Mononuclear cell (primary cell): ENCODE data around the gene TRIM74. TPM values are rescaled to one million over a fixed set of nuclear protein-coding genes. Genes with fewer than 3 reads are reported as not detected.
A peak's percentile ranks its signal among the peaks of the same experiment; 100 is the strongest.
"Not testable (repeated sequence)": the region's sequence is repeated elsewhere in the genome, so short reads cannot be mapped to it uniquely, and the experiment has no call there.

Source experiments
- H3K27me3 ChIP-seq: 2 replicates; pipeline ENCODE4 v1.6.0; 2011; ENCODE audit warnings: low read length, control low read depth; ENCODE audit not compliant: insufficient read depth
- H3K4me1 ChIP-seq: 2 replicates; pipeline ENCODE4 v1.5.1; 2011; ENCODE audit warnings: mild to moderate bottlenecking, low read length, control low read depth; ENCODE audit not compliant: insufficient read depth
- H3K4me3 ChIP-seq: 2 replicates; pipeline ENCODE4 v1.5.1; 2011; ENCODE audit warnings: mild to moderate bottlenecking, low read length, moderate library complexity
- H3K9me3 ChIP-seq: 2 replicates; pipeline ENCODE4 v1.5.1; 2011; ENCODE audit warnings: low read depth, mild to moderate bottlenecking, control low read depth, low read length
- total RNA-seq: library from RNA; depleted of rRNA; stranded (reverse); fragments of >200 nt; gene quantifications from one replicate; pipeline ENCODE4 v1.2.3, GENCODE V29; 2012

The TRIM74 gene
- total RNA-seq, 1 donor = 0.21 TPM

DNA sequence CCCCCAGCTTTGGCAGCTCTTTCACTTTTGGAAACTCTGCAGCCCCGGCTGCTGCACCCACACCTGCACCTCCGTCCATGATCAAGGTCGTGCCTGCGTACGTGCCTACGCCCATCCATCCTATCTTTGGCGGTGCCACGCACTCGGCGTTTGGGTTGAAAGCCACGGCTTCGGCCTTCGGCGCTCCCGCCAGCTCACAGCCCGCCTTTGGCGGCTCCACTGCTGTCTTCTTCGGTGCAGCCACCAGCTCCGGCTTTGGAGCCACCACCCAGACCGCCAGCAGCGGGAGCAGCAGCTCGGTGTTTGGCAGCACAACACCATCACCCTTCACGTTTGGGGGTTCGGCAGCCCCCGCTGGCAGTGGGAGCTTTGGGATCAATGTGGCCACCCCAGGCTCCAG is 26.3 kb downstream of the TRIM74 start:
- not testable (repeated sequence) for H3K27me3 ChIP-seq, H3K4me3 ChIP-seq, H3K9me3 ChIP-seq, H3K4me1 ChIP-seq

DNA sequence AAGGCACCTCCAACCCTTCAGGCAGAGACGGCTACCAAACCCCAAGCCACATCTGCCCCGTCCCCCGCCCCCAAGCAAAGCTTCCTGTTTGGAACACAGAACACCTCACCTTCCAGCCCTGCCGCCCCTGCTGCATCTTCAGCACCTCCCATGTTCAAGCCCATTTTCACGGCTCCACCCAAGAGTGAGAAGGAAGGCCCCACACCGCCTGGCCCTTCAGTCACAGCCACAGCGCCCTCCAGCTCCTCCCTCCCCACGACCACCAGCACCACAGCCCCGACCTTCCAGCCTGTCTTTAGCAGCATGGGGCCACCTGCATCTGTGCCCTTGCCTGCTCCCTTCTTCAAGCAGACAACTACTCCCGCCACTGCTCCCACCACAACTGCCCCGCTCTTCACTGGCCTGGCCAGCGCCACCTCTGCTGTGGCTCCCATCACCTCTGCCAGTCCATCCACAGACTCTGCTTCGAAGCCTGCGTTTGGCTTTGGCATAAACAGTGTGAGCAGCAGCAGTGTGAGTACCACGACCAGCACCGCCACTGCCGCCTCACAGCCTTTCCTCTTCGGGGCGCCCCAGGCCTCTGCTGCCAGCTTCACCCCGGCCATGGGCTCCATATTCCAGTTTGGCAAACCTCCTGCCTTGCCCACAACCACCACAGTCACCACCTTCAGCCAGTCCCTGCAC is 27.1 kb downstream of the TRIM74 start:
- H3K27me3 ChIP-seq = not testable (repeated sequence)
- peaks cover 10% of the 10 kb centered on the region for H3K4me1 ChIP-seq

DNA sequence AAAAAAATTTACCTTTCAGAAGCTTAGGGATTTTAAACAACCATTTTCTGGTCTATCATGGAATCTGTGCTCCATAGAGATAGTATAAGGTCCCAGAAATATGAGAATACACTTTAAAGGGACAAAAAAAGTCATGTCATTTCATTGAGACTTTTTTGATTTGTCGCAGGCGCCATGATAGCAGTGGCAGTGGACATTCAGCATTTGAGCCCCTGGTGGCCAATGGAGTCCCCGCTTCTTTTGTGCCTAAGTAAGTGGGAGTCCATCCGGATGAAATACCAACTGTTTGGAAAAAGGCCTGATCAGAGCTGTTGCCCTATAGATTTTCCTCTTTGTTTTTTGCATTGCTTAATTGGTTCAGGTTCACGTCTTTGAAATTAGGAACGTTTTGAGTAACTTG is 41.0 kb downstream of the TRIM74 start:
- not testable (repeated sequence) for H3K27me3 ChIP-seq, H3K4me3 ChIP-seq, H3K9me3 ChIP-seq
- H3K4me1 ChIP-seq = peaks cover 26% of the 10 kb centered on the region

More for the DNA sequence above, 27.1 kb downstream of the TRIM74 start:
- not testable (repeated sequence) for H3K4me3 ChIP-seq, H3K9me3 ChIP-seq

DNA sequence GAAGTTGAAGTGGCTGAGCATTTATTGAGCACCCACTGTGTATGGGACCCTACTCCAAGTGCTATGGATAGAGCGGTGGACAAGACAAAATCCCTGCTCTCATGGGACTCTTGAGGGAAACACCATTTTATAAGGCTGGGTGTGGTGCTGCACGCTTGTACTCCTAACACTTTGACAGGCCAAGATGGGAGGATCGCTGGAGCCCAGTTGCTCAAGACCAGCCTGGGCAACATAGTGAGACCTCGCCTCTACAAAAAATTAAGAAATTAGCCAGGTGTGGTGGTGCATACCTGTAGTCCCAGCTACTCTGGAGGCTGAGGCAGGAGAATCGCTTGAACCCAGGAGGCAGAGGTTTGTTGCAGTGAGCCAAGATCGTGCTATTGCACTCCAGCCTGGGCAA is 41.5 kb downstream of the TRIM74 start:
- H3K9me3 ChIP-seq, H3K27me3 ChIP-seq, H3K4me3 ChIP-seq: not testable (repeated sequence)
- peaks cover 26% of the 10 kb centered on the region for H3K4me1 ChIP-seq

DNA sequence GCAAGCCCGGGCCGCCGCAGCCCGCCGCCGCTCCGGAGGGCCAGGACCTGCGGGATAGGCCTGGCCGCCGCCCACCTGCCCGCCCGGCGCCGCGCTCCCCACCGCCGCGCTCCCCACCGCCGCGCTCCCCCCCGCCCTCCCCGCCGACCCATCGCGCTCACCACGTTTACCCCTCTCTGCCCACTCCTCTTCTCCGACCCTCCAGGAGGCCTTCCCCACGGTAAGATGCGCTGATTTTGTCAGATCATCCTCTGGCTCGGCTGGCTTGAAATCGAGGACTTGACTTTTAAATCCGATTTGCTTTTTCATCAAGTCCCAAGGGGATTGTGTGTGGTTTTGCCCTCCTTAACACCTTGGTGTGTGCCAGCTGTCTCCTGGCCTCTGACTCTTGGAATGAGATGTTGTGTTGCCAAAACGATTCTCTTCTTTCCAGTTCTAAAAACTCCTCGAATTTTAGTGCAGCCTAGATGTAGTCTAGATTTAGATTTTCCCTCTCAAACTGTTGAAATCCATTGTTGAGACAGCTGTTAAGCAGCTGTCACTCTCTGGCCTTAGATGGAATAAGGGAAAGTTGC is 43.6 kb downstream of the TRIM74 start:
- peak overlapping the region; percentile 91 for H3K4me3 ChIP-seq
- H3K27me3 ChIP-seq = no peaks in the 10 kb centered on the region
- peaks cover 26% of the 10 kb centered on the region for H3K4me1 ChIP-seq
- H3K9me3 ChIP-seq = no peaks in the 10 kb centered on the region

DNA sequence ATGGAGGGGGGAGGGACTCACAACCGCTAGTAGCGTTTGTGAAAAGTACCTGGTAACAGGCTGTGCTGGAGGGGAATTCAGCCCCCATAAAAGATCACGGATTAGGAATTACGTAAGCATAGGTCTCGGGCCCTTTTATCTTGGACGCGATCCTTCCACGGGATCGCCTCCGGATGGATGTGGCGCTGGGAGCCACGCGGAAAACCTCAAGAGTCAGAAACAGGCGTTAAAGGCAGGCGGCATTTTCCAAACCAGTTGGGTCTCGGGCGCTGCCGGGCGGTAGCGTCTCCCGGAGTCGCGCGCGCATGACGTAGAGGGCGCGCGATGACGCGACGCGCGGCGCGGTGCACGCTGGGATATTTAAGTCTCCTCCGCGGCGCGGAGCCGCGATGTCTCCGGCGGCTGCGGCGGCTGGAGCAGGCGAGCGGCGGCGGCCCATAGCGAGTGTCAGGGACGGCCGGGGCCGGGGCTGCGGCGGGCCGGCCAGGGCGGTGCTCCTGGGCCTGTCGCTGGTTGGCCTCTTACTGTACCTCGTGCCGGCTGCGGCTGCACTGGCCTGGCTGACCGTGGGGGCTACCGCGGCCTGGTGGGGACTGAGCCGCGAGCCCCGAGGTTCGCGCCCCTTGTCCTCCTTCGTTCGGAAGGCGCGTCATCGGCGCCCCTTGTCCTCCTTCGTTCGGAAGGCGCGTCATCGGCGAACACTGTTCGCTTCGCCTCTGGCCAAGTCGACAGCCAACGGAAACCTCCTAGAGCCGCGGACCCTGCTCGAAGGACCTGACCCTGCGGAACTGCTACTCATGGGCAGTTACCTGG is 44.3 kb downstream of the TRIM74 start, which contains the start of gene POM121:
Gene POM121 (plus strand): TSS at position 363 of the 813 bp plus-strand sequence. CDS start 27 bp downstream, at position 390.
- Histone ChIP-seq H3K27me3 (no peaks in the 10 kb centered on the region), H3K4me1 (peaks cover 26% of the 10 kb centered on the region), H3K9me3 (no peaks in the 10 kb centered on the region), H3K4me3 (peak within 1 kb of the TSS; percentile 91)

DNA sequence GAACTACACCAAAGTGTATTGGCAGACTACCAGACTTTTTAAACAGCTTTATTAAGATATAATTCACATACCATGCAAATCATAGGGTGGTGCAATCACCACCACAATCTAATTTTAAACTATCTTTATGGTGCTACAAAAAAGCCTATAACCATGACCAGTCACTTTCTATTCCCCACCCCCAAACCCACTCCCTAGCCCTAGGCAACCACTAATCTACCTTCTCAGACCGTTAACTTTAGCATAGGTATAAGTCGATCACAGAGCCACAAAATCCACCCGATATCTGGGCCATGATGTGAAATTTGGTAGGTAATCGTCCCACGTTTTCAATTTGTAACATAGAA is 44.9 kb downstream of the TRIM74 start:
- Histone ChIP-seq H3K9me3 (no peaks in the 10 kb centered on the region), H3K27me3 (no peaks in the 10 kb centered on the region), H3K4me3 (peak overlapping the region; percentile 91), H3K4me1 (peaks cover 26% of the 10 kb centered on the region)

DNA sequence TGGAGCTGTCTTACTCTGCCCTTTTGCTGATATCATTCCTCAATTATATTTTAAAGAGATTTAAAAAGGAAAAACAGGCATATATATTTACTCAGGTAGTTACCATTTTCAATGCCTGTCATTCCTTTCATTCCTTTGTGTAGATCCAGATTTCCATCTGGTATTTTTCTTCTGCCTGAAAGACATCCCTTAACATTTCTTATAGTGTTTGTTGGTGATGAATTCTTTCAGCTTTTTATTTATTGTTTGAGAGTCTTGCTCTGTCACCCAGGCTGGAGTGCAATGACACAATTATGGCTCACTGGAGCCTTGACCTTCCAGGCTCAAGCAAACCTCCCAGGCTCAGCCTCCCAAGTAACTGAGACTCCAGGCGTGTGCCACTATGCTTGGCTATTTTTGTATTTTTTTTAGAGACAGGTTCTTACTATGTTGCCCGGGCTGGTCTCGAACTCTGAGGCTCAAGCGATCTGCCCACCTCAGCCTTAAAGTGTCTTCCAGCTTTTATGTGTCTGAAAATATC is 50.0 kb downstream of the TRIM74 start:
- H3K4me1 ChIP-seq = peaks cover 6% of the 10 kb centered on the region
- no peak overlapping the region for H3K4me3 ChIP-seq
- no peaks in the 10 kb centered on the region for H3K27me3 ChIP-seq
- no peaks in the 10 kb centered on the region for H3K9me3 ChIP-seq

DNA sequence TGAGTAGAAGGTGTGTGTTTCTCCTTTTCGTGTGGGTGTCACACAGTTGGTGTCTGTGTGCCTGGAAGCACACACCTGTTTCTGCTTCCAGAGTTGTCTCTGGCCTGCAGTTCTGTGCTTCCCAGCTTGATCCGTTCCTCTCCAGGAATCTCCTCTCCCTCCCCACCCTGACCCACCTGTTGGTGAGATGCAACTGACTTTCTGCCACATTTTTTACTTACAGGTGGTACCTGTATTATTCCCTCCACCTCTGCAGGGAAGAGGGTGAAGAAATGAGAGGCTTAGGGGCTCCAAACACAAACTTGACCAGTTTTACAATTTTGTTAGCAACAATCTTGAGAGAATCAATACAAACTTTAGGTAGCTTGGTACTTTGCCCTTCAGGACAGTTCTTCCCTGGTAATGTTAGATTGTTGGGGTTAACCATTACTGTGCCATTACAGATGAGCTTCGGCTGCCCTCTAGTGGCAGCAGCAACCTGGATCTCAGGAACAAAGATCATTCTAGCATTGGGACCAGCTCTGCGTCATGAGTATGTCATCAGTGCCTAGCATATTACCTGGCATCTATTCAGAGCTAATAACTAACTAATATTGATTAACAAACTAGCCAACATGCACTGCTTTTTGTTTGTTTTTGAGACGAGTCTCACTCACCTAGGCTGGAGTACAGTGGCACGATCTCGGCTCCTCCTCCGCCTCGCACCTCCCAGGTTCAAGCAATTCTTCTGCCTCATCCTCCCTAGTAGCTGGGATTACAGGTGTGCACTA is 54.3 kb downstream of the TRIM74 start:
- peaks cover 11% of the 10 kb centered on the region for H3K4me1 ChIP-seq
- not testable (repeated sequence) for H3K4me3 ChIP-seq, H3K9me3 ChIP-seq, H3K27me3 ChIP-seq

DNA sequence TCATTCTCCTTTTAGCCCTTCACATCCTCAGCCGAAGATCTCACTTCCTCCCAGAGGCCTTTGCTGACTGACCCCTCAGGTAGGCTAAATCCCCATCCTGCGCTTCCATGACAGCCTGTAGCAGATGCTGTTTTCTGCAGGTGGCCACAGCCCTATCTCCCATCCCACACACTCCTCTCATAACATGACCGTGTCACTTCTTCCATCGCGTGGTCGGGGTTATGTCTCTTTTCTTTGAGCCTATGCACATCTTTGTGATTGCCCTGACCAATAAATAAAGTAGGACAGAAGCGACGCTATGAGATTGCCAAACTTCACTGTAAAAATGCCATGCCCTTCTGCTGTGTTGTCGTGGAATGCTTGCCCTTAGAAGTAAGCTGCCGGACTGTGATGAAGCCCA is 55.5 kb downstream of the TRIM74 start:
- not testable (repeated sequence) for H3K9me3 ChIP-seq, H3K4me3 ChIP-seq, H3K27me3 ChIP-seq
- peaks cover 11% of the 10 kb centered on the region for H3K4me1 ChIP-seq

DNA sequence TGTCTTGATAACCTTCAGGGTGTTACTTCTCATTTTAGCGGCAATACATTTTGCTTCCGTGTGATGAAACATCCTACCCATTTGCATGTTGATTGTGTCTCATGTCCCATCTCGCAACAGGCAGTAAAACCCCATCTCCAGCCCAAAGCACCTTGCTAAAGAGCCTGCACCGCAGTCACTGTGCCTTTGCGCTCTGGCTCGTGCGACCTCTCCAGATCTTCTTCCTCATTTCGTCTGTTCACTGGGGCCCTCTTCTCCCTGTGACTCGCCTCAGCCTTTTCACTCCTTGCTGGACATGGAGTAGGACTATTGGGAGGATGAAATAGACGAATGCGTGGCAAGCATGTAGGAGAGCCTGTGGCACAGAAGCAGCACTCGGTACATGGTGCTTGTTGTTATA is 57.9 kb downstream of the TRIM74 start:
- not testable (repeated sequence) for H3K4me3 ChIP-seq, H3K27me3 ChIP-seq, H3K9me3 ChIP-seq
- peaks cover 11% of the 10 kb centered on the region for H3K4me1 ChIP-seq

Other genes with a start within 250 kb of the TRIM74 start
- gene TYW1B, start 141.3 kb downstream of the TRIM74 start, total RNA-seq = 3.3 TPM
- gene POM121, start 44.4 kb downstream of the TRIM74 start, total RNA-seq = 17.4 TPM
- gene SPDYE8, start 60.3 kb upstream of the TRIM74 start, total RNA-seq = not detected
- gene SPDYE11, start 88.4 kb upstream of the TRIM74 start, total RNA-seq = not detected
- not detected for gene SPDYE9, start 116.6 kb upstream of the TRIM74 start, total RNA-seq